CD8-positive, alpha-beta memory T cell (primary cell): Measurements from ENCODE around the gene PXN. TPM values are rescaled to one million over a fixed set of nuclear protein-coding genes. Genes with fewer than 3 reads are reported as not detected.
A peak's percentile ranks its signal among the peaks of the same experiment; 100 is the strongest.
"Not testable (repeated sequence)": the region's sequence is repeated elsewhere in the genome, so short reads cannot be mapped to it uniquely, and the experiment has no call there.

Experiments used
- CTCF ChIA-PET: fragments of 350-600 bp; sonication (Branson Sonifier 250); formaldehyde crosslinking; loops from one replicate; lab custom pipeline; 2021; ENCODE audit warnings: antibody characterized with exemption; lab: Charles Lee
- POLR2A ChIA-PET: fragments of 350-600 bp; sonication (Branson Sonifier 250); formaldehyde crosslinking; loops from one replicate; lab custom pipeline; 2021; ENCODE audit warnings: antibody characterized with exemption; lab: Charles Lee
- DNase-seq, 5 donors: peaks; one replicate each; pipeline versions ENCODE4 v3.0.0 to v3.0.0-alpha.2; 2020 to 2022; ENCODE audit warnings: mixed read lengths in 1 of 5
- H3K27ac ChIP-seq: one replicate; pipeline ENCODE4 v1.7.0; 2013; ENCODE audit warnings: low read depth, mild to moderate bottlenecking, low read length, moderate library complexity
- H3K27me3 ChIP-seq: 2 replicates; pipeline ENCODE4 v1.7.0; 2013; ENCODE audit warnings: low read length, mild to moderate bottlenecking; ENCODE audit not compliant: insufficient read depth, poor library complexity, severe bottlenecking
- H3K36me3 ChIP-seq: 2 replicates; pipeline ENCODE4 v1.7.0; 2013; ENCODE audit warnings: mild to moderate bottlenecking, low read length, moderate library complexity; ENCODE audit not compliant: insufficient read depth
- H3K4me1 ChIP-seq: 2 replicates; pipeline ENCODE4 v1.7.0; 2013; ENCODE audit warnings: mild to moderate bottlenecking, low read length, moderate library complexity; ENCODE audit not compliant: insufficient read depth
- H3K4me3 ChIP-seq: 2 replicates; pipeline ENCODE4 v1.7.0; 2013; ENCODE audit warnings: mild to moderate bottlenecking, low read length
- H3K9me3 ChIP-seq: 2 replicates; pipeline ENCODE4 v1.7.0; 2013; ENCODE audit warnings: mild to moderate bottlenecking, low read length
- H3K27ac Mint-ChIP-seq, 8 donors: one replicate each; pipeline ENCODE4 v1.8.0; 2020 to 2021; ENCODE audit warnings: mixed read lengths in 8 of 8, mild to moderate bottlenecking in 6 of 8, inconsistent platforms in 3 of 8, moderate library complexity in 3 of 8
- H3K27me3 Mint-ChIP-seq, 2 donors: one replicate each; pipeline ENCODE4 v1.8.0; 2020 to 2021; ENCODE audit warnings: mixed read lengths in 2 of 2, mild to moderate bottlenecking in 1 of 2, moderate library complexity in 1 of 2
- H3K36me3 Mint-ChIP-seq, 3 donors: one replicate each; pipeline ENCODE4 v1.8.0; 2020 to 2021; ENCODE audit warnings: mixed read lengths in 3 of 3, inconsistent platforms in 1 of 3, mild to moderate bottlenecking in 1 of 3
- H3K4me1 Mint-ChIP-seq, 3 donors: one replicate each; pipeline ENCODE4 v1.8.0; 2020 to 2021; ENCODE audit warnings: mixed read lengths in 3 of 3, inconsistent platforms in 1 of 3, mild to moderate bottlenecking in 1 of 3
- H3K4me3 Mint-ChIP-seq, 7 donors: one replicate each; pipeline ENCODE4 v1.8.0; 2020 to 2021; ENCODE audit warnings: mixed read lengths in 7 of 7, mild to moderate bottlenecking in 6 of 7, moderate library complexity in 4 of 7, inconsistent platforms in 2 of 7
- H3K9me3 Mint-ChIP-seq, 5 donors: one replicate each; pipeline ENCODE4 v1.8.0; 2020 to 2022; ENCODE audit warnings: mixed read lengths in 5 of 5, mild to moderate bottlenecking in 3 of 5, moderate library complexity in 2 of 5, inconsistent platforms in 1 of 5
- polyA plus RNA-seq: library from polyadenylated mRNA; unstranded; fragments of 300-500 nt; fragmentation: Illumina TruSeq; gene quantifications from one replicate; pipeline ENCODE4 v1.2.3, GENCODE V29; 2021
- total RNA-seq, 2 experiments: library from RNA; stranded (reverse); gene quantifications; one replicate each; pipeline ENCODE4 v1.2.3, GENCODE V29; 2021

The PXN gene
- total and polyA plus RNA-seq, 3 experiments from 2014 or later, result 33.7 to 146 (median 35.9) TPM

- H3K4me1 Mint-ChIP-seq, result peaks cover 36 to 51% (median 44%) of the 10 kb centered on the region in 3 donors
- H3K36me3 ChIP-seq, result peaks cover 41% of the 10 kb centered on the region
These were observed 65.8 kb downstream of the PXN start for GRCh38 chr12:120199595-120200306.

DNA sequence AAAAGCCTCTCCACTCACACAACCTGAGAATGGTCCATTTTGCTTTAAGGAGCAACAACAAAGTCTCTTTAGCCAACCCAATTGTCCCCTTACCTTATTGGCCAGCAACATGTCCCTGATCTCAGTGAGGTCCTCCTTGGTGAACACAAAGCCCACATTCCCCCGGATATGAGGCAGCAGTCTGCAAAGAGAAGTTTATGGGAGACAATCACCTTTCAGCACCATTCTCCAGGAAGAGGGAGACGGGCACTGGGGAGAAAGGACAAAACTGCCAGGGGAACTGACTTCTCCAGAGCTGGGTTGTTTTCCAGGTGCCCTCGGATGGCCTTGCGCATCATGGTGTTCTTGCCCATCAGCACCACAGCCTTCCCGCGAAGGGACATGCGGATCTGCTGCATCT is 66.5 kb downstream of the PXN start:
- Histone ChIP-seq H3K4me1 (peaks cover 48% of the 10 kb centered on the region), H3K9me3 (no peaks in the 10 kb centered on the region), H3K4me3 (no peak overlapping the region), H3K27me3 (no peaks in the 10 kb centered on the region), H3K27ac (peak overlapping the region; percentile 86), H3K36me3 (peaks cover 41% of the 10 kb centered on the region)
- ChIA-PET POLR2A (interaction anchor here (0.6 kb wide), 1 partner anchor 51 kb away, joined by 3 read pairs; no protein-coding TSS in a partner anchor), CTCF (interaction anchor here (1.3 to 3.6 kb wide), 3 partner anchors 29 to 103 kb away, joined by 3 to 8 read pairs (median 5); partner anchors contain the start of genes PXN and SIRT4)
- peaks cover 0 to 1% of the 10 kb centered on the region in 2 donors for H3K27me3 Mint-ChIP-seq
- H3K36me3 Mint-ChIP-seq, result peaks cover 0 to 55% (median 9%) of the 10 kb centered on the region in 3 donors
- H3K4me1 Mint-ChIP-seq, result peaks cover 37 to 53% (median 47%) of the 10 kb centered on the region in 3 donors
- H3K4me3 Mint-ChIP-seq, result peak overlapping the region; percentile 44 to 99 (median 97)
- peak overlapping the region; percentile 85 to 98 (median 90) for H3K27ac Mint-ChIP-seq
- H3K9me3 Mint-ChIP-seq, result no peaks in the 10 kb centered on the region
- no peak for DNase-seq

More at GRCh38 chr12:120199595-120200306, 65.8 kb downstream of the PXN start:
- DNase-seq, result peak in 2 of 5 donors; percentile 14 to 23
- peaks cover 0 to 54% (median 9%) of the 10 kb centered on the region in 3 donors for H3K36me3 Mint-ChIP-seq
- peak overlapping the region; percentile 85 to 99 (median 98) for H3K4me3 Mint-ChIP-seq
- ChIA-PET CTCF (interaction anchor here (0.9 to 5.3 kb wide), 6 partner anchors 22 to 89 kb away, joined by 3 to 69 read pairs (median 6); partner anchors contain the start of genes PXN and RAB35), POLR2A (interaction anchor here (0.7 to 2.8 kb wide), 3 partner anchors 23 to 100 kb away, joined by 3 to 79 read pairs (median 4); partner anchors contain the start of genes RNU4-1 and RNU4-2)
- Histone ChIP-seq H3K9me3 (no peaks in the 10 kb centered on the region), H3K4me1 (peaks cover 46% of the 10 kb centered on the region), H3K27ac (peak overlapping the region; percentile 86), H3K27me3 (no peaks in the 10 kb centered on the region), H3K4me3 (peak overlapping the region; percentile 99)
- H3K9me3 Mint-ChIP-seq, result no peaks in the 10 kb centered on the region
- H3K27ac Mint-ChIP-seq, result peak overlapping the region; percentile 89 to 99 (median 96)
- peaks cover 0 to 1% of the 10 kb centered on the region in 2 donors for H3K27me3 Mint-ChIP-seq

GRCh38 chr12:120197542-120197887 is 68.0 kb downstream of the PXN start:
- H3K9me3 Mint-ChIP-seq, result no peaks in the 10 kb centered on the region
- Histone ChIP-seq H3K9me3 (no peaks in the 10 kb centered on the region), H3K4me3 (no peak overlapping the region), H3K27ac (no peak overlapping the region), H3K27me3 (no peaks in the 10 kb centered on the region), H3K36me3 (peaks cover 41% of the 10 kb centered on the region), H3K4me1 (peaks cover 57% of the 10 kb centered on the region)
- H3K27ac Mint-ChIP-seq, result peak overlapping the region in 2 of 8 donors; percentile 52 to 93
- peaks cover 0 to 1% of the 10 kb centered on the region in 2 donors for H3K27me3 Mint-ChIP-seq
- peak overlapping the region in 2 of 7 donors; percentile 37 to 98 for H3K4me3 Mint-ChIP-seq
- CTCF ChIA-PET, result interaction anchor here (0.7 to 3.6 kb wide), 4 partner anchors 30 to 68 kb away, joined by 3 to 8 read pairs (median 4); partner anchors contain the start of gene PXN
- POLR2A ChIA-PET, result interaction anchor here (0.7 to 1.2 kb wide), 3 partner anchors 19 to 94 kb away, joined by 3 to 6 read pairs (median 3); partner anchors contain the start of gene RNU4-2
- peaks cover 42 to 60% (median 53%) of the 10 kb centered on the region in 3 donors for H3K4me1 Mint-ChIP-seq
- peaks cover 0 to 60% (median 9%) of the 10 kb centered on the region in 3 donors for H3K36me3 Mint-ChIP-seq
- no peak for DNase-seq

DNA sequence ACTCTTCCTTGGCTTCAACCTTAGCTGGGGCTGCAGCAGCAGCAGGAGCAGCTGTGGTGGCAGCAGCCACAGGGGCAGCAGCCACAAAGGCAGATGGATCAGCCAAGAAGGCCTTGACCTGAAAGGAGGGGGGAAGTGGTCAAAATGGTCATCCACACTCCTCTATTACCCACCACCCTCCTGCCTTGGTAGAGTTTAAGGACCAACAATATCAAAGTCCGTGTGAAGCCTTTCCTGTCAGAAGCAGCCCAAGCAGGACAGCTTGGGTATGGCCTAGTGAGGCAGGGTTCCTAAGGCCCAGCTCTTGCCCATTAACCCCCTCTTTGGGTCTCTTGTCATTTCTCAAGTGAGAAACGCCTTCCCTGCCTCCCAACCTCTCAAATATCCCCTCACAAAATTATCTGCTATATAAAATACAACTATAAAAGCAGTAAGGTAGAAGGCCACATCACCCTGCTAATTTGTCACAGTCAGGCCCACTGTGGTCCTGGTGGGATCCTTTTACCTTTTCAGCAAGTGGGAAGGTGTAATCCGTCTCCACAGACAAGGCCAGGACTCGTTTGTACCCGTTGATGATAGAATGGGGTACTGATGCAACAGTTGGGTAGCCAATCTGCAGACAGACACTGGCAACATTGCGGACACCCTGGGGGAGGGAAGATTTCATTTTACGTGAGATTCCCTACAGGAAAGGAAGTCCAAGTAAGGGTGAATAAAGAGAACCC is 68.6 kb downstream of the PXN start:
- not testable (repeated sequence) for H3K27me3 ChIP-seq, H3K4me3 ChIP-seq, H3K27me3 Mint-ChIP-seq, H3K9me3 Mint-ChIP-seq, DNase-seq, H3K9me3 ChIP-seq, H3K27ac ChIP-seq
- Mint-ChIP-seq H3K36me3 (peaks cover 0 to 61% (median 9%) of the 10 kb centered on the region in 3 donors), H3K4me1 (peaks cover 42 to 59% (median 52%) of the 10 kb centered on the region in 3 donors), H3K4me3 (peak overlapping the region in 4 of 7 donors; percentile 26 to 98 (median 52)), H3K27ac (peak overlapping the region; percentile 10 to 93 (median 60))
- Histone ChIP-seq H3K36me3 (peaks cover 41% of the 10 kb centered on the region), H3K4me1 (peaks cover 55% of the 10 kb centered on the region)
- ChIA-PET POLR2A (interaction anchor here (0.9 to 1.2 kb wide), 3 partner anchors 33 to 95 kb away, joined by 3 to 6 read pairs (median 3); partner anchors contain the start of genes RAB35 and RNU4-2), CTCF (interaction anchor here (1.1 to 3.6 kb wide), 3 partner anchors 31 to 69 kb away, joined by 4 to 8 read pairs (median 5); partner anchors contain the start of gene PXN)

GRCh38 chr12:120196363-120196762 is 69.2 kb downstream of the PXN start:
- no peak for DNase-seq
- H3K4me3 Mint-ChIP-seq, result peak overlapping the region in 3 of 7 donors; percentile 87 to 98 (median 92)
- Histone ChIP-seq H3K9me3 (no peaks in the 10 kb centered on the region), H3K4me3 (no peak overlapping the region), H3K27me3 (no peaks in the 10 kb centered on the region), H3K4me1 (peaks cover 57% of the 10 kb centered on the region), H3K36me3 (peaks cover 41% of the 10 kb centered on the region), H3K27ac (no peak overlapping the region)
- H3K27ac Mint-ChIP-seq, result peak overlapping the region in 4 of 8 donors; percentile 73 to 99 (median 92)
- H3K36me3 Mint-ChIP-seq, result peaks cover 0 to 66% (median 11%) of the 10 kb centered on the region in 3 donors
- ChIA-PET CTCF (interaction anchor here (0.8 to 3.6 kb wide), 4 partner anchors 31 to 69 kb away, joined by 3 to 8 read pairs (median 3); partner anchors contain the start of gene PXN), POLR2A (interaction anchor here (1.2 kb wide), 2 partner anchors 79 to 95 kb away, joined by 3 to 6 read pairs; partner anchors contain the start of genes RAB35 and RNU4-2)
- peaks cover 0 to 1% of the 10 kb centered on the region in 2 donors for H3K27me3 Mint-ChIP-seq
- no peaks in the 10 kb centered on the region for H3K9me3 Mint-ChIP-seq
- H3K4me1 Mint-ChIP-seq, result peaks cover 45 to 62% (median 57%) of the 10 kb centered on the region in 3 donors

DNA sequence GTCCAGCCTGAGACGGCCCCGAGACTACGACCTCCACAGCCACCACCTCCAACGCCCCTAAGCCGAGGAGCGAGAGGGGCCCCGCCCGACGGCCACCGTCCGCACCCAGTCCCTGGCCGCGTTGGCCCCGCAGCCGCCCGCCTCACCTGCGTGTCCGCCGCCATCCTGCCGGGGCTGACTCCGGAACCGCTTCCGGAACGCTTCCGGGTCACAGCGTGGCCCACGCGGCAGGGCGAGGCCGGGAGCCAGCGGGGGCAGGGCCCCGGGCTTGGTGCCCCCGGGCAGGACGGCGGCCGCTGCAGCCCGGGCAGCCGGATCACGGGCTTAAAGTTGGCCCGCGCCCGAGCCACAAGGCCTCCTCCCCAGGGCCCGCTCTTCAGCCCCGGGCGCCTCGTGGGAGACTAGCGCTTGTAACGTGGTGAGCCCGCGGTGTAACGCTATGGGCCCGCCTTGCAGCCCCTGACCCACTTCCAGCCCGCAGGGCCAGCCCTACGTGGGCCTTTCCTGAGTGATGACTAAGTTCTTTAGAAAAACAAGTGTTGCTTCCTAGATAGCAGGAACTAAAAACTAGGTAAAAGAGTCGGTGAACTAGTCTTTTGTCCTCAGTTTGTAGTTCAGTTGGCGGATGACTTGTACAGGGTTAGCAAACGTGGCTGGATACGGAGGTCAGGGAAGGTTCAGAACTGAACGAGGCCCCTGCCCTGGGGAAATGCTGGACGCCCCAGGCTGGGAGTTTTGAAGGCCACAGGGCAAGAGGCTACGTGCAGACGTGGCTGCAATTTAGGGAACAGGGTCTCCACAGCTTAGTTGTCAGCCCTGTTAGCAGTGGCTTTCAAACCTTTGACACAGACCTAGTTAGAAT is 70.8 kb downstream of the PXN start, which contains the start of gene GCN1:
GCN1 (minus strand) TSS at position 182 of the 862 bp plus-strand sequence; CDS start at position 164, 18 bp downstream.
- ChIA-PET CTCF (interaction anchor here (1.1 kb wide), 1 partner anchor 71 kb away, joined by 3 read pairs; the partner anchor contains the start of gene PXN), POLR2A (no interaction called here)
- Mint-ChIP-seq H3K36me3 (peaks cover 0 to 70% (median 11%) of the 10 kb centered on the region in 3 donors), H3K27me3 (no peaks in the 10 kb centered on the region), H3K9me3 (no peaks in the 10 kb centered on the region), H3K27ac (peak within 1 kb of the TSS; percentile 93 to 99 (median 98)), H3K4me1 (peaks cover 37 to 59% (median 51%) of the 10 kb centered on the region in 3 donors), H3K4me3 (peak within 1 kb of the TSS; percentile 86 to 92 (median 89))
- Histone ChIP-seq H3K4me3 (peak within 1 kb of the TSS; percentile 76), H3K27me3 (no peaks in the 10 kb centered on the region), H3K27ac (peak within 1 kb of the TSS; percentile 93), H3K36me3 (peaks cover 43% of the 10 kb centered on the region), H3K4me1 (peaks cover 51% of the 10 kb centered on the region), H3K9me3 (no peaks in the 10 kb centered on the region)
- DNase-seq, result peak; percentile 82 to 91 (median 85)
